ENCODE data around the gene KRT6C.
"Not testable (repeated sequence)": the region's sequence is repeated elsewhere in the genome, so short reads cannot be mapped to it uniquely, and the experiment has no call there.

KRT6C gene

GRCh38 chr12:52458861-52459260 lies 14.7 kb downstream of the KRT6C start:
- Histone ChIP-seq H2AFZ (no peak overlapping the region), H3K9ac (no peak overlapping the region), H3K27me3 (ENCODE audit: control insufficient read depth, insufficient read depth, low read length) (no peaks in the 10 kb centered on the region), H3K4me1 (no peaks in the 10 kb centered on the region), H3K36me3 (ENCODE audit: control insufficient read depth, insufficient read depth, low read length) (no peaks in the 10 kb centered on the region), H3K27ac (no peak overlapping the region), H3K4me2 (ENCODE audit: low read length) (no peak overlapping the region), H3K79me2 (no peaks in the 10 kb centered on the region), H3K4me3 (ENCODE audit: low read depth, low read length) (no peak overlapping the region), H3K9me3 (ENCODE audit: control insufficient read depth, low read length) (no peaks in the 10 kb centered on the region)
- TF ChIP-seq CTCF (IDR thresholded peaks at IDR 0.05), result no peak

GRCh38 chr12:52455821-52456220 lies 17.8 kb downstream of the KRT6C start:
- no peak overlapping the region for H3K9ac ChIP-seq
- no peak for TF ChIP-seq CTCF (IDR thresholded peaks at IDR 0.05)
- no peak overlapping the region for H2AFZ ChIP-seq
- no peak overlapping the region for H3K27ac ChIP-seq
- H3K4me2 ChIP-seq (ENCODE audit: low read length), result no peak overlapping the region
- H3K9me3 ChIP-seq (ENCODE audit: control insufficient read depth, low read length), result no peaks in the 10 kb centered on the region
- H3K79me2 ChIP-seq, result no peaks in the 10 kb centered on the region
- no peak overlapping the region for H3K4me3 ChIP-seq (ENCODE audit: low read depth, low read length)
- no peaks in the 10 kb centered on the region for H3K4me1 ChIP-seq
- no peaks in the 10 kb centered on the region for H3K27me3 ChIP-seq (ENCODE audit: control insufficient read depth, insufficient read depth, low read length)
- H3K36me3 ChIP-seq (ENCODE audit: control insufficient read depth, insufficient read depth, low read length), result no peaks in the 10 kb centered on the region

- Histone ChIP-seq H3K79me2 (no peaks in the 10 kb centered on the region), H3K9ac (no peak overlapping the region), H3K4me3 (ENCODE audit: low read depth, low read length) (no peak overlapping the region), H3K27ac (no peak overlapping the region), H3K4me1 (no peaks in the 10 kb centered on the region), H3K4me2 (ENCODE audit: low read length) (no peak overlapping the region), H3K36me3 (ENCODE audit: control insufficient read depth, insufficient read depth, low read length) (no peaks in the 10 kb centered on the region), H2AFZ (no peak overlapping the region), H3K27me3 (ENCODE audit: control insufficient read depth, insufficient read depth, low read length) (no peaks in the 10 kb centered on the region), H3K9me3 (ENCODE audit: control insufficient read depth, low read length) (no peaks in the 10 kb centered on the region)
- TF ChIP-seq CTCF (IDR thresholded peaks at IDR 0.05), result no peak
Observed at GRCh38 chr12:52454411-52455201, 19.0 kb downstream of the KRT6C start.

- Histone ChIP-seq H3K9ac (no peak within 1 kb of the TSS), H3K27me3 (ENCODE audit: control insufficient read depth, insufficient read depth, low read length) (no peaks in the 10 kb centered on the region), H3K36me3 (ENCODE audit: control insufficient read depth, insufficient read depth, low read length) (no peaks in the 10 kb centered on the region), H3K9me3 (ENCODE audit: control insufficient read depth, low read length) (no peaks in the 10 kb centered on the region), H3K4me2 (ENCODE audit: low read length) (no peak within 1 kb of the TSS), H2AFZ (no peak within 1 kb of the TSS), H3K79me2 (no peaks in the 10 kb centered on the region), H3K4me3 (ENCODE audit: low read depth, low read length) (no peak within 1 kb of the TSS), H3K27ac (no peak within 1 kb of the TSS), H3K4me1 (no peaks in the 10 kb centered on the region)
- TF ChIP-seq CTCF (IDR thresholded peaks at IDR 0.05), result no peak
Observed at GRCh38 chr12:52452101-52452500, 21.5 kb downstream of the KRT6C start, which contains the start of gene KRT6B. Gene KRT6B, minus strand, starts transcription at chr12:52452146. Its CDS starts 68 bp downstream, at chr12:52452078.

- H3K4me1 ChIP-seq, result no peaks in the 10 kb centered on the region
- TF ChIP-seq CTCF (IDR thresholded peaks at IDR 0.05), result no peak
- H2AFZ ChIP-seq, result no peak overlapping the region
- H3K9ac ChIP-seq, result no peak overlapping the region
- no peaks in the 10 kb centered on the region for H3K36me3 ChIP-seq (ENCODE audit: control insufficient read depth, insufficient read depth, low read length)
- no peaks in the 10 kb centered on the region for H3K9me3 ChIP-seq (ENCODE audit: control insufficient read depth, low read length)
- no peaks in the 10 kb centered on the region for H3K79me2 ChIP-seq
- no peak overlapping the region for H3K4me2 ChIP-seq (ENCODE audit: low read length)
- H3K27ac ChIP-seq, result no peak overlapping the region
- H3K27me3 ChIP-seq (ENCODE audit: control insufficient read depth, insufficient read depth, low read length), result no peaks in the 10 kb centered on the region
- no peak overlapping the region for H3K4me3 ChIP-seq (ENCODE audit: low read depth, low read length)
Observed at GRCh38 chr12:52448228-52448627, 25.4 kb downstream of the KRT6C start.

- not testable (repeated sequence) for H2AFZ ChIP-seq, H3K9ac ChIP-seq
Observed at GRCh38 chr12:52447196-52447595, 26.4 kb downstream of the KRT6C start.

More at GRCh38 chr12:52447196-52447595, 26.4 kb downstream of the KRT6C start:
- not testable (repeated sequence) for H3K27ac ChIP-seq; H3K27me3 ChIP-seq (ENCODE audit: control insufficient read depth, insufficient read depth, low read length); H3K4me2 ChIP-seq (ENCODE audit: low read length); H3K36me3 ChIP-seq (ENCODE audit: control insufficient read depth, insufficient read depth, low read length); H3K4me1 ChIP-seq; H3K9me3 ChIP-seq (ENCODE audit: control insufficient read depth, low read length); H3K79me2 ChIP-seq; H3K4me3 ChIP-seq (ENCODE audit: low read depth, low read length)
